Chondrocyte (in vitro differentiated cells): ENCODE results near the gene MYBPHL. TPM values are rescaled to one million over a fixed set of nuclear protein-coding genes. Genes with fewer than 3 reads are reported as not detected.

Source experiments
- DNase-seq: peaks from one replicate; pipeline ENCODE4 v3.0.0; 2021; ENCODE audit warnings: mixed read lengths, low spot score
- H3K27ac Mint-ChIP-seq: one replicate; pipeline ENCODE4 v1.8.0; 2021; ENCODE audit warnings: mild to moderate bottlenecking, moderate library complexity, mixed read lengths; ENCODE audit not compliant: unreplicated experiment
- H3K27me3 Mint-ChIP-seq: 2 replicates; pipeline ENCODE4 v1.8.0; 2021; ENCODE audit warnings: low read depth, mixed read lengths
- H3K36me3 Mint-ChIP-seq: 2 replicates; pipeline ENCODE4 v1.8.0; 2021; ENCODE audit warnings: low read depth, mixed read lengths
- H3K4me1 Mint-ChIP-seq: 2 replicates; pipeline ENCODE4 v1.8.0; 2021; ENCODE audit warnings: low read depth, mild to moderate bottlenecking, mixed read lengths
- H3K4me3 Mint-ChIP-seq: one replicate; pipeline ENCODE4 v1.8.0; 2021; ENCODE audit warnings: mild to moderate bottlenecking, moderate library complexity, mixed read lengths; ENCODE audit not compliant: unreplicated experiment
- H3K9me3 Mint-ChIP-seq: 2 replicates; pipeline ENCODE4 v1.8.0; 2021; ENCODE audit warnings: low read depth, mixed read lengths
- CTCF ChIP-seq: fragments of 200-600 bp; sonication (generic); IDR thresholded peaks from 2 replicates; pipeline ENCODE4 v1.5.0; 2021; ENCODE audit warnings: antibody characterized with exemption, mild to moderate bottlenecking, moderate library complexity
- total RNA-seq: library from RNA; stranded (reverse); gene quantifications from 3 replicates; pipeline ENCODE4 v1.2.1, GENCODE V29; 2021

The MYBPHL gene
- total RNA-seq, 1 donor from 2014 or later: not detected

GRCh38 chr1:109335091-109335490 is 28.3 kb upstream of the MYBPHL start:
- no peaks in the 10 kb centered on the region for H3K27me3 Mint-ChIP-seq
- H3K9me3 Mint-ChIP-seq: peaks cover 26% of the 10 kb centered on the region
- no peak overlapping the region for H3K4me3 Mint-ChIP-seq
- no peak for DNase-seq
- H3K4me1 Mint-ChIP-seq: no peaks in the 10 kb centered on the region
- no peak for TF ChIP-seq CTCF
- H3K36me3 Mint-ChIP-seq: peaks cover 62% of the 10 kb centered on the region
- H3K27ac Mint-ChIP-seq: peak overlapping the region; percentile 41

- no peaks in the 10 kb centered on the region for H3K27me3 Mint-ChIP-seq
- no peak for DNase-seq
- H3K9me3 Mint-ChIP-seq: peaks cover 31% of the 10 kb centered on the region
- H3K36me3 Mint-ChIP-seq: peaks cover 61% of the 10 kb centered on the region
- H3K4me1 Mint-ChIP-seq: no peaks in the 10 kb centered on the region
- H3K4me3 Mint-ChIP-seq: no peak overlapping the region
- no peak overlapping the region for H3K27ac Mint-ChIP-seq
- TF ChIP-seq CTCF: no peak
These were observed 24.3 kb upstream of the MYBPHL start for GRCh38 chr1:109331113-109331512.

- H3K4me1 Mint-ChIP-seq: no peaks in the 10 kb centered on the region
- H3K36me3 Mint-ChIP-seq: peaks cover 41% of the 10 kb centered on the region
- peaks cover 20% of the 10 kb centered on the region for H3K9me3 Mint-ChIP-seq
- H3K27ac Mint-ChIP-seq: no peak overlapping the region
- no peak for TF ChIP-seq CTCF
- DNase-seq: no peak
- no peaks in the 10 kb centered on the region for H3K27me3 Mint-ChIP-seq
- no peak overlapping the region for H3K4me3 Mint-ChIP-seq
These were observed 20.5 kb upstream of the MYBPHL start for GRCh38 chr1:109327285-109327684.

GRCh38 chr1:109322974-109323373 is 16.2 kb upstream of the MYBPHL start:
- H3K27me3 Mint-ChIP-seq: no peaks in the 10 kb centered on the region
- H3K4me3 Mint-ChIP-seq: no peak overlapping the region
- TF ChIP-seq CTCF: no peak
- H3K27ac Mint-ChIP-seq: no peak overlapping the region
- no peaks in the 10 kb centered on the region for H3K9me3 Mint-ChIP-seq
- no peak for DNase-seq
- H3K36me3 Mint-ChIP-seq: peaks cover 43% of the 10 kb centered on the region
- no peaks in the 10 kb centered on the region for H3K4me1 Mint-ChIP-seq

GRCh38 chr1:109319114-109319513 is 12.3 kb upstream of the MYBPHL start:
- peaks cover 54% of the 10 kb centered on the region for H3K36me3 Mint-ChIP-seq
- H3K27ac Mint-ChIP-seq: no peak overlapping the region

More at GRCh38 chr1:109319114-109319513, 12.3 kb upstream of the MYBPHL start:
- Mint-ChIP-seq H3K4me1 (no peaks in the 10 kb centered on the region), H3K9me3 (no peaks in the 10 kb centered on the region), H3K4me3 (no peak overlapping the region), H3K27me3 (no peaks in the 10 kb centered on the region)
- no peak for DNase-seq
- TF ChIP-seq CTCF: no peak
